HG02981 (cell line): Measurements from ENCODE around the gene STXBP2.
A peak's percentile ranks its signal among the peaks of the same experiment; 100 is the strongest.
"Not testable (repeated sequence)": the region's sequence is repeated elsewhere in the genome, so short reads cannot be mapped to it uniquely, and the experiment has no call there.

Experiments used
- ATAC-seq: cut with Tn5 transposase; IDR thresholded peaks from one replicate; pipeline ENCODE4 v1.9.1; 2021; ENCODE audit warnings: mild to moderate bottlenecking, moderate library complexity; ENCODE audit not compliant: unreplicated experiment

Gene STXBP2

DNA sequence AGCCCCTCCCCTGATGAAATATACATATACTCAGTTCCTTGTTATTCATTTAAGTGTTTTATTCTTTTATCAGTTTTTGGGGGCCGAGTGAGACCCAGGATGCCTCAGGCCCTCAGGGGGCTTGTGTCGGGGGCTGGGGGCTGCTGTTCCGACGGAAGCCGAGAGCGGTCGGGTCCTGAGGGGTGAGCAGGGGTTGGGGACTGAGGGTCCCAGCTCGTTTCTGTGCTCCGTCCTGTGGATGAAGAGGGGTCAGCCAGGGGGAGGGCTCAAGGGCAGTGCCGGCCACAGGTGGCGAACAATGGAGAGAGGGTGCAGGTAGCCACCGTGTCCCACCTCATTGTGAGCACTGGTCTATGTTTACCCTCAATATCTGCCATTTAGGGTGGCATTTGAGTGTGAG, 5.3 kb upstream of the STXBP2 start:
- ATAC-seq = no peak

DNA sequence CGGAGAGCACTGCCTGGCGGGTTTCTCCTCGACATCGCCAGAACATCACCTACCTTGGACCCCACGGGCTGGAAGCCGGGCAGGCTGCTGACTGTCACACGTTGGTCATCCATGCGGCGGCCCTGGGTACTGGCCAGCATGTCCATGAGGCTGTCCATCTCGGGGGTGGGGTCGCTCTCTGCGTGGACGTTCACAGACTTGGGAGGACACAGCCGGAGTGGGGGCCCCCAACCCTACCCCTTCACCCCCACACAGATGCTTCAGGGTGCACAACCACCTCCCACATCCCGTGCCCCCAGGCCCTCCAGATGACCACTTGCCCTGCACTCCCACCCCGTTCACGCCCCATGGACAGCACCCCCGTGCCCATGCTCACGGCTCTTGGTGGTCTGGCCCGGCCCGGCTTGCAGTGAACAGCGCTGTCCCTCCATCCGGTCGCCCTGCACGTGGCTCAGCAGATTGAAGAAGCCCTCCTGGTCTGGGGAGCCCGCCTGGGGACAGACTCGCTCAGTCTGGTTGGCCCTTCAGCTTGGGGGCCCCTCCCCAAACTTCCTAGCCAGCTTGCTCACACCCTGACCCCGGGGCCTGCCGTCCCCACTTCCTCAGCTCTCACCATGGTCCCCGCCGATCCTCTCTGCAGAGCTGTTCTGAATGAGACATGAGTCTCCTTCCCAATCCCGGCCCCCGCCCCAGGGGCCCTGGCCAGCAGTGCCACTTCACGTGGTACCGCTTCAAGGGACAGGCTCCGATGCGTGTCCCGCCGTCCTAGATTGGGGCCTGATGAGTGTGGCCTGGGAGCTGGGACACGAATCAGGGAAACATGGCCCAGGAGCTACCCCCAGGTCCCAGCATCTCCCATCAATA, 4.3 kb upstream of the STXBP2 start:
- no peak for ATAC-seq

GRCh38 chr19:7633698-7634097, 3.2 kb upstream of the STXBP2 start, which contains the start of gene PCP2:
TSS of gene PCP2 (minus strand) at chr19:7633719. CDS start at chr19:7633457, 262 bp downstream.
- no peak for ATAC-seq

DNA sequence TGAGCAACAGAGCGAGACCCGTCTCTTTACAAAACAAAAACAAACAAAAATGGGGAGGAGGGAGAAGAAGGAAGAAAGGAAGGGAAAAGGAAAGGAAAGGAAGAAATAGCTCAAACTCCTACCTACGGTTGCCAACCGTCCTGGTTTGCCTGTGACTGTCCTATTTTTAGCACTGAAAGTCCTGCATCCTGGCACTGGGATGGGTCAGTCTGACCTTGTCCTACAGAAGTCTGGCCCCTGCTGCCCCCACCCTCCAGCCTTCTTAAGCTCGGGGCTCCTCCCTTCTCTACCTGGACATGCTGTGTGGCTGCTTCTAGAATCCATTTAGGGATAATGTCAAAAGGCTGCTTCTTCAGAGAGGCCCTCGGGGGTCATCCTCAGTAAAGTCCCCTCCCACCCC, 1.2 kb upstream of the STXBP2 start:
- ATAC-seq = no peak

GRCh38 chr19:7636317-7636690, 606 bp upstream of the STXBP2 start:
- no peak for ATAC-seq

- ATAC-seq = peak; percentile 7
These were observed 705 bp downstream of the STXBP2 start for GRCh38 chr19:7637374-7638256.

GRCh38 chr19:7638802-7639465, 2.0 kb downstream of the STXBP2 start:
- no peak for ATAC-seq

DNA sequence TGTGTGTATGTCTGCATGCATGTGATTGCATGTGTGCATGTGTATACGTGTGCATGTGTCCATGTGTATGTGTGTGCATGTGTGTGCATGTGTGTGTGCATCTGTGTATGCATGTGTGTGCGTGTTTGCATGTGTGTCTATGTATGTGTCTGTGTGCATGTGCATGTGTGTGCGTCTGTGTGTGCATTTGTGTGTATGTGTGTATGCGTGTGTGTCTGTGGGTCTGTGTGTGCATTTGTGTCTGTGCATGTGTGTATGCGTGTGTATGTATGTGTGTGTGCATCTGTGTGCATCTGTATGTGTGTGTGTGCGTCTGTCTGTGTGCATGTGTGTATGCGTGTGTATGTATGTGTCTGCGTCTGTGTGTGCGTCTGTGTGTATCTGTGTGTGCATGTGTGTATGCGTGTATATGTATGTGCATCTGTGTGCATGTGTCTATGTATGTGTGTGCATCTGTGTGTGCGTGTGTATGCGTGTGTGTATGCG, 3.0 kb downstream of the STXBP2 start:
- ATAC-seq = no peak

DNA sequence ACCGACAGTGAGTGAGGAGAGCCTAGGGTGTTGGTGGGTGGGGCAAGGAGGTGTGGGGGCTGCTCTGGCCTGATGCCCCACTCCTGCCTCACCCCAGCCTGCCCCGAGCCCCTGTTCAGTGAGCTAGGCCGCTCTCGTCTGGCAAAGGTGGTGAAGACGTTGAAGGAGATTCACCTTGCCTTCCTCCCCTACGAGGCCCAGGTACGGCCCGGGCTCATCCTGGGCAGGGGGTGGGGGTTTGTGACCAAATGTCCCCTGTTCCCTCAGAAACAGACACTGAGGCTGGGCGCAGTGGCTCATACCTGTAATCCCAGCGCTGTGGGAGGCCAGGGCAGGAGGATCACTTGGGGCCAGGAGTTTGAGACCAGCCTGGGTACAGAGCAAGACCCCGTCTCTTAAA, 3.9 kb downstream of the STXBP2 start:
- no peak for ATAC-seq

GRCh38 chr19:7641290-7642276, 4.7 kb downstream of the STXBP2 start:
- ATAC-seq = no peak

- ATAC-seq = no peak
These were observed 5.6 kb downstream of the STXBP2 start for GRCh38 chr19:7642295-7643030.

- ATAC-seq = no peak
These were observed 6.1 kb downstream of the STXBP2 start for GRCh38 chr19:7643031-7643415.

DNA sequence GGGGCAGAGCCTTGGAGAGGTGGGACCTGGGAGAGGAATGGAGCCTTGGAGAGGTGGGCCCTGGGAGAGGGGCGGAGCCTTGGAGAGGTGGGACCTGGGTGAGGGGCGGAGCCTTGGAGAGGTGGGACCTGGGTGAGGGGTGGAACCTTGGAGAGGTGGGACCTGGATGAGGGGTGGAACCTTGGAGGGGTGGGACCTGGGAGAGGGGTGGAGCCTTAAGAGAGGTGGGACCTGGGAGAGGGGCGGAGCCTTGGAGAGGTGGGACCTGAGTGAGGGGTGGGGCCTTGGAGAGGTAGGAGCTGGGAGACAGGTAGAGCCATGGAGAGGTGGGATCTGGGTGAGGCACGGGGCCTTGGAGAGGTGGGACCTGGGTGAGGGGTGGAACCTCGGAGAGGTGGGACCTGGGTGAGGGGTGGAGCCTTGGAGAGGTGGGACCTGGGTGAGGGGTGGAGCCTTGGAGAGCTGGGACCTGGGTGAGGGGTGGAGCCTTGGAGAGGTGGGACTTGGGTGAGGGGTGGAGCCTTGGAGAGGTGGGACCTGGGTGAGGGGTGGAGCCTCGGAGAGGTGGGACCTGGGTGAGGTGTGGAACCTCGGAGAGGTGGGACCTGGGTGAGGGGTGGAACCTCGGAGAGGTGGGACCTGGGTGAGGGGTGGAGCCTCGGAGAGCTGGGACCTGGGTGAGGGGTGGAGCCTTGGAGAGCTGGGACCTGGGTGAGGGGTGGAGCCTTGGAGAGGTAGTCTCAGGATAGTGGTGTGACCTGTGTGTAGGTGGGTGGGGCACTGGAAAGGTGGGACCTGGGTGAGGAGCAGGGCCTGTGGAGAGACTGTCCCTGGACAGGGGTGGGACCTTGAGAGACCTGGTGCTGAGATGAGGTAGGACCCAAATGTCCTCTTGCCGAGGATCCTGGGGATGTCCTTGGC, 7.0 kb downstream of the STXBP2 start:
- ATAC-seq = not testable (repeated sequence)

DNA sequence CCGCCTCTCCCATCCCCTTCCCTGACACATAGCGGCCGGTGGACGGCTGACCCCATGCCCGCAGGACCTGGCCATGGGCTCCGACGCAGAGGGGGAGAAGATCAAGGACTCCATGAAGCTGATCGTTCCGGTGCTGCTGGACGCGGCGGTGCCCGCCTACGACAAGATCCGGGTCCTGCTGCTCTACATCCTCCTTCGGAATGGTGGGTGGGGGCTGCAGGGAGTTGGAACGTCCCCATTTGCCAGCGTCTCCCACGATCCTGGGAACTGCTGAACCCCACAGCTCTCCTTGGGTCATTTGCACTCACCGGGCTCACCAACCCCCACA, 7.6 kb downstream of the STXBP2 start:
- ATAC-seq = no peak

DNA sequence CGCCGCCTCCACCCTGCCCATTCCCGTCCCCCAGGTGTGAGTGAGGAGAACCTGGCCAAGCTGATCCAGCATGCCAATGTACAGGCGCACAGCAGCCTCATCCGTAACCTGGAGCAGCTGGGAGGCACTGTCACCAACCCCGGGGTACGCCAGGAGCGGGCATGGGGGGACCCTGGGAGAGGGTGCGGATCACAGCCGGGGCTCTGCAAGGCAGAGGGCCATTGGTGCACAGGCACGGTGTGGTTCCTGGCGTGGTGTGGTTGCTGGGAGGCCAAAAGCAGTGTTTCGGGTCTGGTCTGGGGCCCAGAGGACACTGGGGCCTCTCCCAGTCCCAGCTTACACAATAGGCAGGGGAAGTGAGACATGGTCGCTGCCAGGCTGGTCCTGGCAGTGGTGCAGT, 8.3 kb downstream of the STXBP2 start:
- ATAC-seq = no peak

DNA sequence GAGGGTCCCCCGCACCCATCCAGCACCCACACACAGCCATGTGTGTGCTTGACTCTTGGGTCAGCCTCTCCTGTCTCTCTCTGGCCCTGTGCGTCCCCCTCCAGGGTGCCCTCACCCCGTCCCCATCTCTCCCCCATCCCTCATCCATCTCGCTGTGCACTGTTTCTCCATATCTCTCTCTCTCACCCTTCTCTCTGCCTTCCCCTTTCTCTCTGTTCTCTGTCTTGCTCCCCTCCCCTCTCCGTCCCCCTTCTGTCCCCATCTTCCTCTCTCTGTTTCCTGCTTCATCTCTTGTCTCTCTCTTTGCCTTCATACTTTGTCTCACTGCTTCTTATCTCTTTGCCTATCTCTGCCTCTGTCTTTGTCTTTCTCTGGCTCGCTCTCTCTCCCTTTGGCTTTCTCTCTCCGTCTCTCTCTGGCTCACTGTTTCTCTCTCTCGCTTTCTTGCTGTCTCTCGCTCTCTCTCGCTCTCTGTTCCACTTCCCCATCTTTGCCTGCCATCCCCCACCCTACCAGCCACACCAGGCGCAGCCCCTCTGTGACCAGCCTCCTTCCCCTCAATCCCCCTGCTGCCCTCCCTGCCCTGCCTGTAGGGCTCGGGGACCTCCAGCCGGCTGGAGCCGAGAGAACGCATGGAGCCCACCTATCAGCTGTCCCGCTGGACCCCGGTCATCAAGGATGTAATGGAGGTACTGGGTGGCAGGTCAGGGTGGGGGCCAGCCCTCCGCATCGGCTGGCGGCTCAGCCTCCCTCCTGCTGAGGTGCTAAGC, 8.9 kb downstream of the STXBP2 start:
- ATAC-seq = no peak

GRCh38 chr19:7646426-7646700, 9.5 kb downstream of the STXBP2 start:
- no peak for ATAC-seq

DNA sequence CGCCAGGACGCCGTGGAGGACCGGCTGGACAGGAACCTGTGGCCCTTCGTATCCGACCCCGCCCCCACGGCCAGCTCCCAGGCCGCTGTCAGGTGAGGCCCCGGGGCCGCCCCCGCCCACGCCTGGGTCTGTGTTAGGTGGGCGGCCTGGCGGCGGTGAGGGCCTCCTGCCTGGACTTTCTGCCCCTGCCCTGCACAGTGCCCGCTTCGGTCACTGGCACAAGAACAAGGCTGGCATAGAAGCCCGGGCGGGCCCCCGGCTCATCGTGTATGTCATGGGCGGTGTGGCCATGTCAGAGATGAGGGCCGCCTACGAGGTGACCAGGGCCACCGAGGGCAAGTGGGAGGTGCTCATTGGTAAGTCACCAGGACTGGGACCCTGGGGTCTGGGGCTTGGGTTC, 10.2 kb downstream of the STXBP2 start:
- ATAC-seq = no peak
